Breast epithelium (tissue), 4 donors: ENCODE data around the gene CPA1. TPM values are rescaled to one million over a fixed set of nuclear protein-coding genes. Genes with fewer than 3 reads are reported as not detected.
A peak's percentile ranks its signal among the peaks of the same experiment; 100 is the strongest.

Experiments
- DNase-seq, 2 donors: peaks; one replicate each; pipeline ENCODE4 v3.0.0-alpha.2; 2019; ENCODE audit warnings: low spot score in 2 of 2
- H3K27ac ChIP-seq, 2 donors: fragments of 200-600 bp; sonication (generic) in 1 of 2; one replicate each; pipeline ENCODE4 v1.5.1; 2016 to 2019; ENCODE audit warnings: mild to moderate bottlenecking in 1 of 2
- H3K27me3 ChIP-seq, 2 donors: fragments of 200-600 bp; sonication (generic) in 1 of 2; one replicate each; pipeline versions ENCODE4 v1.5.1 to v1.6.0; 2017 to 2019; ENCODE audit warnings: control low read depth in 1 of 2, mild to moderate bottlenecking in 1 of 2
- H3K36me3 ChIP-seq: fragments of 200-600 bp; one replicate; pipeline ENCODE4 v1.5.1; 2019
- H3K4me1 ChIP-seq, 2 donors: fragments of 200-600 bp; sonication (generic); one replicate each; pipeline ENCODE4 v1.5.1; 2016 to 2019; ENCODE audit warnings: control low read depth in 1 of 2
- H3K4me3 ChIP-seq, 3 donors: fragments of 200-600 bp; sonication (generic); 1 replicate in 2 of 3; 2 replicates in 1 of 3; pipeline ENCODE4 v1.5.1; 2016 to 2019; ENCODE audit warnings: mild to moderate bottlenecking in 3 of 3, moderate library complexity in 2 of 3
- H3K9me3 ChIP-seq, 2 donors: fragments of 200-600 bp; sonication (generic) in 1 of 2; one replicate each; pipeline ENCODE4 v1.5.1; 2016 to 2019; ENCODE audit warnings: control low read depth in 1 of 2
- CTCF ChIP-seq, 3 donors: fragments of 450-650 bp; IDR thresholded peaks; one replicate each; pipeline ENCODE4 v1.5.1; 2016 to 2017; ENCODE audit warnings: antibody characterized with exemption in 3 of 3, mild to moderate bottlenecking in 3 of 3, moderate library complexity in 3 of 3
- POLR2A ChIP-seq: fragments of 450-650 bp; IDR thresholded peaks from one replicate; pipeline ENCODE4 v1.6.1; 2016; ENCODE audit warnings: antibody characterized with exemption, mild to moderate bottlenecking, moderate library complexity
- POLR2AphosphoS5 ChIP-seq, 3 donors: sonication (generic); formaldehyde crosslinking; IDR thresholded peaks; one replicate each; pipeline ENCODE4 v1.6.1; 2017; ENCODE audit warnings: antibody characterized with exemption in 3 of 3
- intact Hi-C: fragments of 100-400 bp; cut with DNase I; formaldehyde crosslinking; loops from one replicate; pipeline ENCODE4 v1.15.1; 2023; ENCODE audit warnings: low total_unique reads
- total RNA-seq, 3 donors: library from RNA; depleted of rRNA; stranded (reverse); fragments of >200 nt; gene quantifications; one replicate each; pipeline ENCODE4 v1.1.0, GENCODE V29; 2016

Gene CPA1
- total RNA-seq, 3 donors from 2014 or later: 0.73 to 0.96 TPM; not detected in 1

- DNase-seq: no peak
- no peaks in the 10 kb centered on the region for H3K4me1 ChIP-seq
- no peaks in the 10 kb centered on the region for H3K36me3 ChIP-seq
- H3K9me3 ChIP-seq: no peaks in the 10 kb centered on the region
- intact Hi-C loops: no loop called here
- H3K27ac ChIP-seq: no peak overlapping the region
- H3K4me3 ChIP-seq: no peak overlapping the region
- no peak for TF ChIP-seq POLR2AphosphoS5 (IDR thresholded peaks at IDR 0.05)
- TF ChIP-seq POLR2A: no peak
- TF ChIP-seq CTCF (IDR thresholded peaks at IDR 0.05): no peak
- H3K27me3 ChIP-seq: no peaks in the 10 kb centered on the region
Observed at GRCh38 chr7:130415006-130415405, 34.7 kb downstream of the CPA1 start.

- H3K4me1 ChIP-seq: peaks cover 0 to 7% of the 10 kb centered on the region in 2 donors
- intact Hi-C loops: no loop called here
- no peak for TF ChIP-seq POLR2A
- no peaks in the 10 kb centered on the region for H3K9me3 ChIP-seq
- DNase-seq: no peak
- H3K27me3 ChIP-seq: no peaks in the 10 kb centered on the region
- no peak overlapping the region for H3K27ac ChIP-seq
- H3K36me3 ChIP-seq: no peaks in the 10 kb centered on the region
- no peak overlapping the region for H3K4me3 ChIP-seq
Observed at GRCh38 chr7:130417213-130417612, 36.9 kb downstream of the CPA1 start.

GRCh38 chr7:130418306-130418705, 38.0 kb downstream of the CPA1 start:
- no peaks in the 10 kb centered on the region for H3K9me3 ChIP-seq
- no peaks in the 10 kb centered on the region for H3K36me3 ChIP-seq
- no peak overlapping the region for H3K4me3 ChIP-seq
- DNase-seq: no peak
- intact Hi-C loops: no loop called here
- no peaks in the 10 kb centered on the region for H3K27me3 ChIP-seq
- H3K27ac ChIP-seq: peak overlapping the region; percentile 45 to 63
- no peak for TF ChIP-seq POLR2A
- no peak for TF ChIP-seq CTCF (IDR thresholded peaks at IDR 0.05)
- no peak for TF ChIP-seq POLR2AphosphoS5 (IDR thresholded peaks at IDR 0.05)
- H3K4me1 ChIP-seq: peaks cover 0 to 7% of the 10 kb centered on the region in 2 donors

GRCh38 chr7:130419658-130420057, 39.4 kb downstream of the CPA1 start:
- TF ChIP-seq POLR2A (no peak), POLR2AphosphoS5 (IDR thresholded peaks at IDR 0.05) (no peak), CTCF (IDR thresholded peaks at IDR 0.05) (no peak)
- Histone ChIP-seq H3K9me3 (no peaks in the 10 kb centered on the region), H3K27me3 (no peaks in the 10 kb centered on the region), H3K4me3 (no peak overlapping the region), H3K36me3 (no peaks in the 10 kb centered on the region), H3K27ac (no peak overlapping the region), H3K4me1 (peaks cover 0 to 7% of the 10 kb centered on the region in 2 donors)
- intact Hi-C loops: no loop called here
- no peak for DNase-seq

- no peak for TF ChIP-seq POLR2AphosphoS5 (IDR thresholded peaks at IDR 0.05)
- TF ChIP-seq POLR2A: no peak
- no peak for TF ChIP-seq CTCF (IDR thresholded peaks at IDR 0.05)
- peak overlapping the region in 1 of 2 donors; percentile 4 for H3K27ac ChIP-seq
- no peak overlapping the region for H3K4me3 ChIP-seq
- no peaks in the 10 kb centered on the region for H3K9me3 ChIP-seq
- H3K36me3 ChIP-seq: no peaks in the 10 kb centered on the region
- intact Hi-C loops: no loop called here
- DNase-seq: no peak
- H3K4me1 ChIP-seq: peaks cover 0 to 7% of the 10 kb centered on the region in 2 donors
- no peaks in the 10 kb centered on the region for H3K27me3 ChIP-seq
Observed at GRCh38 chr7:130420943-130421578, 40.8 kb downstream of the CPA1 start.
